NCI-H1048 (cell line): Measurements from ENCODE around the gene BRDT.
"Not testable (repeated sequence)": the region's sequence is repeated elsewhere in the genome, so short reads cannot be mapped to it uniquely, and the experiment has no call there.

Source experiments
- DNase-seq: peaks from one replicate; lab custom pipeline; 2025; lab: John Stamatoyannopoulos, UW

BRDT gene

GRCh38 chr1:91993256-91993655 lies 44.1 kb downstream of the BRDT start:
- DNase-seq, result no peak

GRCh38 chr1:91997607-91998195 lies 48.5 kb downstream of the BRDT start:
- DNase-seq, result no peak

- no peak for DNase-seq
These were observed 54.9 kb downstream of the BRDT start for GRCh38 chr1:92004129-92004528.

DNA sequence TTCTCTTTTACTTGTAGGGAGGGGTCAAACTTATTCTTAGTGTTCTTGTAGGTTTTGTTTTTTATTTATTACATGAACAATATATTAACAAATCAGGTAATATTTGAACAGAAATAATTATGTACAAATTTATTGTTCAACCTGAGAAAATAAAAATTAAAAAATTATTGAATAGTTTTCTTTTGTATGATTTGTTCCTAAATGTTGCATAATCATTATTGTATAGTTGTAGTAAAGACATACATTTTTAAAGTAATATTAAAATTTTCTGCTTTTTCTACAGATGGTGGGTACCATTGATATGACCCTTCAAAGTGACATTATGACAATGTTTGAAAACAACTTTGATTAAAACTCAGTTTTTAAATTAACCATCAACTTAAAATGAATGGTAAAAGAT lies 64.7 kb downstream of the BRDT start:
- DNase-seq, result no peak

DNA sequence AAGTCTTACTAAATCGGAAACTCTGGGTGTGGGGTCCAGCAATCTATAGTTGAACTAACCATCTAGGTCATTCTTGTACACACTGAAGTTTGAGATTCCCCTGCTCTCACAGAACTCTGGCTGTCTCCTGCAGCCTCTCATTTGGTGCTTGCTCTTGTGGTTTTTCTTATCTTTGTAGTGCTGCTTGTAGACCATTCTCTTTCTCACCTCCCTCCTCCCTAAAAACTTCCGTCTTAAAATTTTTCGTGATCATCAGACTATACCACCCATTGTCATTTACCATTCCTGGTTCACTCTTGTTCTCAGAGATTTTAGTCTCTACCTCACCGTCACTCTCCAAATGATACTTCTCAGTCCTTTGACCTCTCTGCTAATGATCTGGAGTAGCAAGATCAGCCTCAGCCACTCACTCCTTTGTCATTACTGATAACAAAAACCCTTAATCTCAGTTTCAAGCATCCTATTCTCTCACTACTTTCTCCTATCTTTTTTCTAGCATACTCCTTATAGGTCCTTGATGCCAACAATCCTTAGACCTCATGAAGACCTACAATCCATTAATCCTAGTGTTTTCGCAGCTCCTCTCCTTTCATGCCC lies 67.6 kb downstream of the BRDT start:
- no peak for DNase-seq

GRCh38 chr1:92017656-92018055 lies 68.5 kb downstream of the BRDT start:
- DNase-seq, result no peak

DNA sequence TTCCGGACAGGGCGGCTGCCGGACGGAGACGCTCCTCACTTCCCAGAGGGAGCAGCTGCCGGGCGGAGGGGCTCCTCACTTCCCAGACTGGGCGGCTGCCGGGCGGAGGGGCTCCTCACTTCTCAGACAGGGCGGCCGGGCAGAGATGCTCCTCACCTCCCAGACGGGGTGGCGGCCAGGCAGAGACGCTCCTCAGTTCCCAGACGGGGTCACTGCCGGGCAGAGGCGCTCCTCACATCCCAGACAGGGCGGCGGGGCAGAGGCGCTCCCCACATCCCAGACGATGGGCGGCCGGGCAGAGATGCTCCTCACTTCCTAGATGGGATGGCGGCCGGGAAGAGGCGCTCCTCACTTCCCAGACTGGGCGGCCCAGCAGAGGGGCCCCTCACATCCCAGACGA lies 76.8 kb downstream of the BRDT start:
- not testable (repeated sequence) for DNase-seq

DNA sequence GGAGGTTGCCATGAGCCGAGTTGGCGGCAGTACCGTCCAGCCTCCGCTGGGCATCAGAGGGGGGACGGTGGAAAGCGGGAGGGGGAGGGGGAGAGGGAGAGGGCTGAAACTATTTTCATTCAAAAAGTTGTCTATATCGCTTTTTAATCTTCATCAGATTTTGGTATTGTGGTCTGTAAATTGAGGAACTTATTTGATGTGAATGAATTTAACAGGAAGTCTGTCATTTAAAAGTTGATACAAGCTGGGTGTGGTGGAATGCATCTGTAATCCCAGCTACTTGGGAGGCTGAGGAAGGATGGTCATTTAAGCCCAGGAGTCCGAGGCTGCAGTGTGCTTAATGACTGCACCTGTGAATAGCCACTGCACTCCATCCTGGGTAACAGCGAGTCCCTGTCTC lies 77.6 kb downstream of the BRDT start:
- DNase-seq, result no peak

GRCh38 chr1:92029241-92029922 lies 80.2 kb downstream of the BRDT start:
- no peak for DNase-seq

- no peak for DNase-seq
These were observed 81.5 kb downstream of the BRDT start for GRCh38 chr1:92030656-92031107.

DNA sequence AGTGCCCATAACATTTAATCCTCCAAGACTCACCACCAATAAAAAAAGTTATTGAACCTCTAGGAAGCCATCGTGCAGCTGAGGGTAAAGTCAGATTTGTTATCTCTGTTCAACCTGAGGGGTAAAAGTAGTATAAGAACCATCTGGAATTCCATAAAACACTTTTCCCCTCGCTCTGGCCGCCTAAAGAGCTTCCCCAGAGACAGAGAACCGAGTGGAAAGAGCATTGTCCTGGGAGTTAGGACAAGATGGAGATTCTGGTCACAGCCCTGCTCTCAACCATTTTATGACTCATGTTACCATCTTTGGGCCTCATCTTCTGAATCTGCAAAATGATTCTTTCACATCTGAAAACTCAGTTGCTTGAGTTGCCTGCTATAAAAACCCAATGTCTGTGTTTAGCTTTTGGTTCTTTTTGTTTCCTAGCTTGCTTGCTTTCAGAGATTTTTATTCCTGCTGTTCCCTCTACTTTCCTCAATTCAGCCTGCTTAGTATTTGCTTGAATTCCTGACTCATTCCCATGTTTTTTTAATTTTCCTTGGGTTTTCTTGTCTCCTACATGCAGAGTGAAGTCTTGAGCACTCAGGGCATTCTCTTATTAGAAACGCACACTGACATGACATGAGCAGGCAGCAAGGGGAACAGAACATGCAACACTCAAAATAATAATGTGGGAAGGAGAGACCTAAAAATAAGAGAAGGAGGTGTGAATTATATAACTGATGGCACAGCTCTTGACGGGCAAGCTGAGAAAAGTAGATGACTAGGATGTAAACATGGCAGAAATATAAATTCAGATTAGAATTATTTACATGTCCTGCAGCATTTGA lies 82.3 kb downstream of the BRDT start:
- DNase-seq, result no peak

GRCh38 chr1:92037400-92037799 lies 88.2 kb downstream of the BRDT start:
- no peak for DNase-seq

GRCh38 chr1:92038695-92039346 lies 89.6 kb downstream of the BRDT start:
- no peak for DNase-seq

- no peak for DNase-seq
These were observed 91.8 kb downstream of the BRDT start for GRCh38 chr1:92040971-92041370.

DNA sequence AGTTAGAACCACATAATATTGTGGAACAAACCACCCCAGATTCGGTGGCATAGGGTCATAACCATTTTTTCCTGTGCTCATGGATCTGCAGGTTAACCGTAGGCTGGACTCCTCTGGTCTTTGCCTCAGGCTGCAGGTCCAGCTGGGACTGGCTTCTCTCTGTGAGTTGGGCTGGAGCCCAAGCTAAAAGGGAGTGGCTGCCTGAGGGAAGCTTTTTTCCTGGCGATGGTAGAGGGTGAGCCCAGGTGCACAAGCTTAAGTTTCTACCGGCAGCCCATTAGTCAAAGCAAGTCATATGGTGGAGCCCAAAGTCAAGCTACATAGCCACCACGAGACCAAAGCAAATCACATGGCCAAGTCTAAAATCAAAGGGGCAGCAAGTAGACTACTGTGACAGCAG lies 94.4 kb downstream of the BRDT start:
- no peak for DNase-seq

DNA sequence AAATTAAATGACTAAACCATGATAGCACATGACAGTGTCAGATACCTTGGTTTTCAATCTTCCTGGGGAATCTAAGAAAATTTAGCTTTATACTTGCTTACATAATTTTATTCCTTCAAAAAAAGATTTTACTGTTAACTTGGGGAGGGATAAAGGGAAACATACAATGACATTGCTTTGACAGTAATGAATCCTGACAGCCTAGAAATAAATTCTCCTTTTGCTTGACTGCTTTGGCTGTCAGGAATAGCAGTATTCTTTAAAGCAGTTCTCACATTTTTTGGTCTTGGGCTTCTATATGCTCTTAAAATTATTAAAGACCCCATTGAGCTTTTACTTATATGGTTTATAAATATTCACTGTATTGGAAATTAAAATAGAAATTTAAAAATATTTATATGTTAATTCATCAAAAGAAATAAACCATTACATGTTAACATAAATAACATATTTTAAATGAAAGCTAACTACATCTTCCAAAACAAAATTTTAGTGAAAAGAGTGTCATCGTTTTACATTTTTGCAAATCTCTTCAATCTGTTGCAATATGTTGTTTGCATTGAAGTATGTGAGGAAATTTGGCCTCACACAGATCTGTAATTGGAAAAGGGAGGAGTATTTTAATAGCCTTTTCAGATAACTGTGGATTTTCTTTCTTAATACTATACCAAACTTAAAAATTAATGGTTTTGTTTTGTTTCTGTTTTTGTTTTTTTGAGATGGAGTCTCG lies 96.7 kb downstream of the BRDT start:
- no peak for DNase-seq

GRCh38 chr1:92051948-92052347 lies 102.7 kb downstream of the BRDT start:
- DNase-seq, result no peak
